ENCODE measurements around the gene GALNT17. TPM values are rescaled to one million over a fixed set of nuclear protein-coding genes. Genes with fewer than 3 reads are reported as not detected.

GALNT17 gene
- total RNA-seq, 1 experiment from 2014 or later: not detected

GRCh38 chr7:71541707-71542353 lies 409.9 kb downstream of the GALNT17 start:
- H3K4me3 ChIP-seq (ENCODE audit: low read depth, low read length, poor library complexity, severe bottlenecking): no peak overlapping the region

GRCh38 chr7:71543396-71543795 lies 411.5 kb downstream of the GALNT17 start:
- no peaks in the 10 kb centered on the region for H3K36me3 ChIP-seq (ENCODE audit: insufficient read depth, low read length, poor library complexity, severe bottlenecking)
- no TSS peak for BruUV-seq (replicated peaks)
- ChIA-PET POLR2A (ENCODE audit: low non-redundant PET) (no interaction called here), CTCF (no interaction called here)
- H3K27ac ChIP-seq (ENCODE audit: low read depth, low read length, poor library complexity, severe bottlenecking): no peak overlapping the region
- no peak overlapping the region for H3K4me3 ChIP-seq (ENCODE audit: low read depth, low read length, poor library complexity, severe bottlenecking)
- no peaks in the 10 kb centered on the region for H3K27me3 ChIP-seq (replicated peaks; ENCODE audit: insufficient read depth, low read depth, low read length, poor library complexity)
- DNase-seq (ENCODE audit: low spot score): no peak
- TF ChIP-seq CTCF (conservative IDR thresholded peaks at IDR 0.05; ENCODE audit: low read depth, low read length) (no peak), EZH2 (IDR thresholded peaks at IDR 0.05; ENCODE audit: borderline replicate concordance, low read depth, low read length, poor library complexity, severe bottlenecking) (no peak)
- peaks cover 5% of the 10 kb centered on the region for H3K9me3 ChIP-seq (ENCODE audit: low read depth, low read length, poor library complexity, severe bottlenecking)
- H3K4me1 ChIP-seq (ENCODE audit: insufficient read depth, low read length, poor library complexity, severe bottlenecking): no peaks in the 10 kb centered on the region
- intact Hi-C loops (cut with micrococcal nuclease; ENCODE audit: unreplicated experiment): no loop called here

More at GRCh38 chr7:71541707-71542353, 409.9 kb downstream of the GALNT17 start:
- H3K36me3 ChIP-seq (ENCODE audit: insufficient read depth, low read length, poor library complexity, severe bottlenecking): no peaks in the 10 kb centered on the region
- no peak overlapping the region for H3K27ac ChIP-seq (ENCODE audit: low read depth, low read length, poor library complexity, severe bottlenecking)
- POLR2A ChIA-PET (ENCODE audit: low non-redundant PET): no interaction called here
- no TSS peak for BruUV-seq (replicated peaks)
- no peaks in the 10 kb centered on the region for H3K4me1 ChIP-seq (ENCODE audit: insufficient read depth, low read length, poor library complexity, severe bottlenecking)
- DNase-seq (ENCODE audit: low spot score): no peak
- no peaks in the 10 kb centered on the region for H3K27me3 ChIP-seq (replicated peaks; ENCODE audit: insufficient read depth, low read depth, low read length, poor library complexity)
- intact Hi-C loops (cut with micrococcal nuclease; ENCODE audit: unreplicated experiment): no loop called here
- H3K9me3 ChIP-seq (ENCODE audit: low read depth, low read length, poor library complexity, severe bottlenecking): peaks cover 5% of the 10 kb centered on the region
- CTCF ChIA-PET: no interaction called here
- TF ChIP-seq CTCF (conservative IDR thresholded peaks at IDR 0.05; ENCODE audit: low read depth, low read length) (no peak), EZH2 (IDR thresholded peaks at IDR 0.05; ENCODE audit: borderline replicate concordance, low read depth, low read length, poor library complexity, severe bottlenecking) (no peak)

GRCh38 chr7:71544816-71545215 lies 412.9 kb downstream of the GALNT17 start:
- H3K36me3 ChIP-seq (ENCODE audit: insufficient read depth, low read length, poor library complexity, severe bottlenecking): no peaks in the 10 kb centered on the region
- no peak overlapping the region for H3K4me3 ChIP-seq (ENCODE audit: low read depth, low read length, poor library complexity, severe bottlenecking)
- no peaks in the 10 kb centered on the region for H3K4me1 ChIP-seq (ENCODE audit: insufficient read depth, low read length, poor library complexity, severe bottlenecking)
- BruUV-seq (replicated peaks): no TSS peak
- no peaks in the 10 kb centered on the region for H3K27me3 ChIP-seq (replicated peaks; ENCODE audit: insufficient read depth, low read depth, low read length, poor library complexity)
- peaks cover 5% of the 10 kb centered on the region for H3K9me3 ChIP-seq (ENCODE audit: low read depth, low read length, poor library complexity, severe bottlenecking)
- CTCF ChIA-PET: no interaction called here
- POLR2A ChIA-PET (ENCODE audit: low non-redundant PET): no interaction called here
- TF ChIP-seq EZH2 (IDR thresholded peaks at IDR 0.05; ENCODE audit: borderline replicate concordance, low read depth, low read length, poor library complexity, severe bottlenecking) (no peak), CTCF (conservative IDR thresholded peaks at IDR 0.05; ENCODE audit: low read depth, low read length) (no peak)
- no peak overlapping the region for H3K27ac ChIP-seq (ENCODE audit: low read depth, low read length, poor library complexity, severe bottlenecking)
- intact Hi-C loops (cut with micrococcal nuclease; ENCODE audit: unreplicated experiment): no loop called here
- DNase-seq (ENCODE audit: low spot score): no peak

All from A673 (cell line).